HUES48 (cell line): ENCODE results near the gene RDH5.
"Not testable (repeated sequence)": the region's sequence is repeated elsewhere in the genome, so short reads cannot be mapped to it uniquely, and the experiment has no call there.

Source experiments
- H3K27ac ChIP-seq: one replicate; pipeline ENCODE4 v1.7.0; 2013; ENCODE audit warnings: low read depth, low read length, inconsistent platforms
- H3K27me3 ChIP-seq: 2 replicates; pipeline ENCODE4 v1.6.1; 2013; ENCODE audit warnings: mild to moderate bottlenecking, low read length; ENCODE audit not compliant: control insufficient read depth, insufficient read depth
- H3K36me3 ChIP-seq: 2 replicates; pipeline ENCODE4 v1.6.1; 2013; ENCODE audit warnings: low read length; ENCODE audit not compliant: control insufficient read depth, insufficient read depth
- H3K4me1 ChIP-seq: 2 replicates; pipeline ENCODE4 v1.6.1; 2013; ENCODE audit warnings: mild to moderate bottlenecking, low read length; ENCODE audit not compliant: control insufficient read depth, insufficient read depth
- H3K4me3 ChIP-seq: 2 replicates; pipeline ENCODE4 v1.5.1; 2013; ENCODE audit warnings: mild to moderate bottlenecking, low read depth, low read length
- H3K9ac ChIP-seq: 2 replicates; pipeline ENCODE4 v1.6.1; 2013; ENCODE audit warnings: mild to moderate bottlenecking, low read depth, low read length, moderate library complexity
- H3K9me3 ChIP-seq: 2 replicates; pipeline ENCODE4 v1.6.1; 2013; ENCODE audit warnings: low read length; ENCODE audit not compliant: control insufficient read depth, insufficient read depth

RDH5 gene

DNA sequence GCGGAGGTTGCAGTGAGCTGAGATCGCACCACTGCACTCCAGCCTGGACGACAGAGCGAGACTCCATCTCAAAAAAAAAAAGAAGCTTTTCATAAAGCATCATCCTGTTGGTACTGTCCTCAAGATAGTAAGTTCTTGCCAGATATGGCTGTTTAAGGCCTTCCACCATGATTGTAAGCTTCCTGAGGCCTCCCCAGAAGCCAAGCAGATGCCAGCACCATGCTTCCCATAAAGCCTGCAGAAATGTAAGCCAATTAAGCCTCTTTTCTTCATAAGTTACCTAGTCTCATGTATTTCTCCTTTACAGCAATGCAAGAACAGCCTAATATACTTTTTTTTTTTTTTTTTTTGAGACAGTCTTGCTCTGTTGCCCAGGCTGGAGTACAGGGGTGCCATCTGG is 38.4 kb downstream of the RDH5 start:
- H3K9me3 ChIP-seq, H3K4me3 ChIP-seq, H3K9ac ChIP-seq, H3K27ac ChIP-seq, H3K27me3 ChIP-seq: not testable (repeated sequence)
- peaks cover 83% of the 10 kb centered on the region for H3K36me3 ChIP-seq
- peaks cover 10% of the 10 kb centered on the region; the same call in 1 of the 2 replicates for H3K4me1 ChIP-seq

DNA sequence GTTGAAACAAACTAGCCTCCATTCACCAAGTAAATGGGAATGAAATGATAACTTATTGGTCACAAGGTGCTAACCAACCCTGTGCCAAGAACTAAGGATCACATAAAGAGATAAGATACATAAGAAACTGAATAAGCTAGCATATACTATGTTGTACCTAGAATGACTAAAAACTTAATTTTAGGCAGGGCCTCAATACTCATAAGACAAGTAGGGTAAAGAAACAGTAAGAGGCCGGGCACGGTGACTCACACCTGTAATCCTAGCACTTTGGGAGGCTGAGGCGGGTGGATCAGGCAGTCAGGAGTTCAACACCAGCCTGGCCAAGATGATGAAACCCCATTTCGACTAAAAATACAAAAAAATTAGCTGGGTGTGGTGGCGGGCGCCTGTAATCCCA is 40.5 kb downstream of the RDH5 start:
- Histone ChIP-seq H3K4me1 (peaks cover 4% of the 10 kb centered on the region; the same call in 1 of the 2 replicates), H3K27me3 (no peaks in the 10 kb centered on the region), H3K36me3 (peaks cover 79% of the 10 kb centered on the region), H3K4me3 (no peak overlapping the region), H3K27ac (no peak overlapping the region), H3K9ac (no peak overlapping the region), H3K9me3 (no peaks in the 10 kb centered on the region)

DNA sequence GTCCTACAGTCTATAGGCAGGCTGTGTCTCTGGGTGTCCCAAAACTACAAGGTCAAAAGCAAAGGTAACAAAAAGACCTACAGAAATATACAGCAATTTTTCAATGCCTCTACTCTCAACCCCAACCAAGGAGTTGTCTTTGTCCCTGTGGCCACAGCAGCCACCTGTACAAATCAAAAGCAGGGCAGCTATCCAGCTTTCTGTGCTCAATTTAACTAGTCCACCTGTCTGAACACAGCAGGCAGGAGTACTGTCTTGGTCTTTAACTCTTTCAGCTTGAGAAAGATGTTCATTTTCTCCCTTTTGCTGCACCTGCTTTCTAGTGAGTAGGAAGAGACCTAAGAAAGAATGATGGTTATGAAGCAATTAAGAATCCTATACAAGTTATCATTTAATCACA is 42.5 kb downstream of the RDH5 start:
- Histone ChIP-seq H3K4me1 (no peaks in the 10 kb centered on the region), H3K9ac (no peak overlapping the region), H3K4me3 (no peak overlapping the region), H3K27me3 (no peaks in the 10 kb centered on the region), H3K36me3 (peaks cover 71% of the 10 kb centered on the region), H3K9me3 (no peaks in the 10 kb centered on the region), H3K27ac (no peak overlapping the region)

DNA sequence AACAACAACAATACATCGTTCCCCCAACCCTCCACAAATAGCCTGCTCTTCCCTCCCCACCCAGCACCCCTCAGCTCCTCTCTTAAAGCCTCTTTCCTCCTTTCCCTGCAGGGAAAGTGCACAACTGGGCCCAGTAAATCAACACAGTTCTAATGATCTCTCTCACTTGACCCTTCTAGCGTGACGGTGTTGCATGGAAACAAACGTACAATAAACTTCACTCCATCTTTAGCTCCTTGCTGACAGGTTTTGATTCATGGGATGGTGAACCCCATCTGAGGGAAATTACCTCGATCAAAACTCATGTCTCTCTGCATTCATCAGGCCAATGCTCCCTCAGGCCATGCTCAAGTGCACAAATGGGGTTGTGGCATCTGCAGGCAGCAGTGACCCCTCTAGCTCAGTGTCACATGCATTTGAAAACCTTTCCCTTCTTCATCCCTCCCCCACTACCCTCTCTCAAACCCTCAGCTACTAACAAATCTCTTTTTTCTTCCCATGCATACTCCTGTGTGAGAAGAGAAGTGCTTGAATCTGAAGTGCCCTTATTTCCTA is 45.6 kb downstream of the RDH5 start:
- H3K4me1 ChIP-seq, result no peaks in the 10 kb centered on the region
- H3K27ac ChIP-seq, result no peak overlapping the region
- H3K9ac ChIP-seq, result no peak overlapping the region
- no peaks in the 10 kb centered on the region for H3K27me3 ChIP-seq
- H3K36me3 ChIP-seq, result peaks cover 58% of the 10 kb centered on the region
- no peaks in the 10 kb centered on the region for H3K9me3 ChIP-seq
- no peak overlapping the region for H3K4me3 ChIP-seq

DNA sequence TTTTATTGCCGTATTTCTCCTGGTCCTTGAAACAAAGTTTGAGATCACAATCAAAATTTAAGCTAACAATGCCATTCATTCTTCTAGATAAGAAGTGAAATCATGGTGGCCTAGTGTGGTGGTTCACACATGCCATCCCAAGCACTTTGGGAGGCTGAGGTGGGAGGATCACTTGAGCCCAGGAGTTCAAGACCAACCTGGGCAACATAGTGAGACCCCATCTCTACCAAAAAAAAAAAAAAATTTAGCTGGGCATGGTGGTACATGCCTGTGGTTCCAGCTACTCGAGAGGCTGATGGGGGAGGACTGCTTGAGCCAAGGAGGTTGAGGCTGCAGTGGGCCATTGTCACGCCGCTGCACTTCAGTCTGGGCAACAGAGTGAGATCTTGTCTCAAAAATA is 47.0 kb downstream of the RDH5 start:
- Histone ChIP-seq H3K27me3 (no peaks in the 10 kb centered on the region), H3K9me3 (no peaks in the 10 kb centered on the region), H3K4me3 (no peak overlapping the region), H3K9ac (no peak overlapping the region), H3K36me3 (peaks cover 55% of the 10 kb centered on the region), H3K4me1 (no peaks in the 10 kb centered on the region), H3K27ac (no peak overlapping the region)

DNA sequence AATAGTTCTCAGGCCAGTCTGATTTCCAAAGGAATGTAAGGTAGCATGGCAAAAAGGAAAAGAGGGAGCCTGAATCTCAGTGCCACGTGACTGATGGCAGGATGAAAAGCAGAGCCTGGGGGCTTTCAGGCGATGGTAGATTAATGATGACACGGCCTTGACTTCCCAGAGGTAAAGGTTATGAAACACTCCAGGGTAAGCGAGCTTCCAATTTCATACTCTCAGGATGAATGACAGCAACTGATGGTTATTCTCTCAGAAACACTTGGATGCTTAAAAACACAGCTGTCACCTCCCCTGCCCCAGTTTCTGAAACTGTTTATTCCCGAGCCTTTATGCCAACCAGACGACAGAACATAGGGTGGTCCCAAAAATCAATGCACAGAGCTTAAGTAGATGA is 51.5 kb downstream of the RDH5 start:
- H3K36me3 ChIP-seq, result peaks cover 47% of the 10 kb centered on the region

More for the DNA sequence above, 51.5 kb downstream of the RDH5 start:
- Histone ChIP-seq H3K27ac (no peak overlapping the region), H3K4me3 (no peak overlapping the region), H3K9ac (no peak overlapping the region), H3K27me3 (no peaks in the 10 kb centered on the region), H3K4me1 (no peaks in the 10 kb centered on the region), H3K9me3 (no peaks in the 10 kb centered on the region)
